HT-29 (cell line): ENCODE results near the gene CLSTN3. TPM values are rescaled to one million over a fixed set of nuclear protein-coding genes. Genes with fewer than 3 reads are reported as not detected.
A peak's percentile ranks its signal among the peaks of the same experiment; 100 is the strongest.
"Not testable (repeated sequence)": the region's sequence is repeated elsewhere in the genome, so short reads cannot be mapped to it uniquely, and the experiment has no call there.

Source experiments
- DNase-seq: peaks from one replicate; pipeline ENCODE4 v3.0.0-alpha.2; 2015; ENCODE audit warnings: low spot score
- total RNA-seq: library from RNA; depleted of rRNA; stranded (reverse); fragments of >200 nt; shearing (Covaris generic); gene quantifications from 2 replicates; pipeline ENCODE4 v1.2.3, GENCODE V29; 2014

CLSTN3 gene
- total RNA-seq, 1 experiment from 2014 or later, result 15.3 TPM

GRCh38 chr12:7103837-7104584 is 26.2 kb upstream of the CLSTN3 start:
- DNase-seq, result no peak

GRCh38 chr12:7106082-7106481 is 24.1 kb upstream of the CLSTN3 start:
- DNase-seq, result no peak

- not testable (repeated sequence) for DNase-seq
Observed at GRCh38 chr12:7107181-7107580, 23.0 kb upstream of the CLSTN3 start.

GRCh38 chr12:7107636-7108002 is 22.6 kb upstream of the CLSTN3 start:
- peak; percentile 26 for DNase-seq

GRCh38 chr12:7108003-7108795 is 22.0 kb upstream of the CLSTN3 start:
- peak; percentile 80 for DNase-seq

GRCh38 chr12:7108796-7109571 is 21.2 kb upstream of the CLSTN3 start, which contains the start of gene C1RL:
TSS of gene C1RL (minus strand) at chr12:7109214. CDS start at chr12:7109180, 34 bp downstream.
- peak; percentile 86 for DNase-seq

- no peak for DNase-seq
Observed at GRCh38 chr12:7109572-7109920, 20.6 kb upstream of the CLSTN3 start.

- DNase-seq, result no peak
Observed at GRCh38 chr12:7110661-7111060, 19.5 kb upstream of the CLSTN3 start.

- DNase-seq, result no peak
Observed at GRCh38 chr12:7112041-7112440, 18.1 kb upstream of the CLSTN3 start.

- DNase-seq, result peak; percentile 48
Observed at GRCh38 chr12:7113389-7113871, 16.7 kb upstream of the CLSTN3 start.

GRCh38 chr12:7114008-7114407 is 16.2 kb upstream of the CLSTN3 start:
- no peak for DNase-seq

GRCh38 chr12:7114851-7115250 is 15.3 kb upstream of the CLSTN3 start:
- no peak for DNase-seq

- DNase-seq, result no peak
Observed at GRCh38 chr12:7116196-7116595, 14.0 kb upstream of the CLSTN3 start.

GRCh38 chr12:7116916-7117315 is 13.3 kb upstream of the CLSTN3 start:
- no peak for DNase-seq

- no peak for DNase-seq
Observed at GRCh38 chr12:7117670-7118069, 12.5 kb upstream of the CLSTN3 start.

- no peak for DNase-seq
Observed at GRCh38 chr12:7118881-7119280, 11.3 kb upstream of the CLSTN3 start.

GRCh38 chr12:7120166-7120565 is 10.0 kb upstream of the CLSTN3 start:
- no peak for DNase-seq

GRCh38 chr12:7121324-7121723 is 8.8 kb upstream of the CLSTN3 start:
- no peak for DNase-seq

- DNase-seq, result no peak
Observed at GRCh38 chr12:7122811-7123769, 7.1 kb upstream of the CLSTN3 start.

- DNase-seq, result no peak
Observed at GRCh38 chr12:7123806-7124522, 6.2 kb upstream of the CLSTN3 start.
